GM21786 (cell line): ENCODE measurements around the gene NTHL1.

ENCODE experiments used
- ATAC-seq: cut with Tn5 transposase; IDR thresholded peaks from one replicate; pipeline ENCODE4 v1.9.1; 2021; ENCODE audit not compliant: unreplicated experiment

The NTHL1 gene

DNA sequence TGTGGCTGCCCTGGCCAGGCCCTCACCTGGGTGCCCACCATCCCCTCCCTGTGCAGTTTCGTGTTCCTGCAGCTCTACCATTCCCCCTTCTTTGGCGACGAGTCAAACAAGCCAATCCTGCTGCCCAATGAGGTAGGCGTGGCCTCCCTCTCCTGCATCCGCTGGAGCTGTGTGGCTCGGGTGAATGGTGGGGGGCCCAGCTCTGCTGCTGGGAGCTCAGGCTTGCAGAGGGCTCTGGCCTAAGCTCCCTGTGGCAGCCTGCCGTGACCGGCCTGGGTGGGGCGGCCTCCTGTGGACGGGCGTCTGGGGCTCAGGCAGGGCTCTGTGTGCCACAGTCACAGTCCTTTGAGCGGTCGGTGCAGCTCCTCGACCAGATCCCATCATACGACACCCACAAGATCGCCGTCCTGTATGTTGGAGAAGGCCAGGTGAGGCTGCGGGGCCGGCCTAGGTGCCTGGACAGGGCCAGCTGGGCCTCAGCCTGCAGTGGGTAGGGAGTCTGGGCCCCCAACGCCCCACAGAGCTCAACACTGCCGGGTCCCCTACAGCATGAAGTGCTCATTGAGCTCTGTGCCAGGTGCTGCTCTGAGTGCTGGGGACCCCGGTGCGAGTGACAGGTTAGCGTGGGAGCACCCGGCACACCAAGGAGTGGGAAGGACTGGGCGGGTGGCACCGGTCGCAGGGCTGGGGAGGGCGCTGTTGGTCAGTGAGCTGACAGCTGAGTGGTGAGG is 37.4 kb upstream of the NTHL1 start:
- ATAC-seq, result no peak

DNA sequence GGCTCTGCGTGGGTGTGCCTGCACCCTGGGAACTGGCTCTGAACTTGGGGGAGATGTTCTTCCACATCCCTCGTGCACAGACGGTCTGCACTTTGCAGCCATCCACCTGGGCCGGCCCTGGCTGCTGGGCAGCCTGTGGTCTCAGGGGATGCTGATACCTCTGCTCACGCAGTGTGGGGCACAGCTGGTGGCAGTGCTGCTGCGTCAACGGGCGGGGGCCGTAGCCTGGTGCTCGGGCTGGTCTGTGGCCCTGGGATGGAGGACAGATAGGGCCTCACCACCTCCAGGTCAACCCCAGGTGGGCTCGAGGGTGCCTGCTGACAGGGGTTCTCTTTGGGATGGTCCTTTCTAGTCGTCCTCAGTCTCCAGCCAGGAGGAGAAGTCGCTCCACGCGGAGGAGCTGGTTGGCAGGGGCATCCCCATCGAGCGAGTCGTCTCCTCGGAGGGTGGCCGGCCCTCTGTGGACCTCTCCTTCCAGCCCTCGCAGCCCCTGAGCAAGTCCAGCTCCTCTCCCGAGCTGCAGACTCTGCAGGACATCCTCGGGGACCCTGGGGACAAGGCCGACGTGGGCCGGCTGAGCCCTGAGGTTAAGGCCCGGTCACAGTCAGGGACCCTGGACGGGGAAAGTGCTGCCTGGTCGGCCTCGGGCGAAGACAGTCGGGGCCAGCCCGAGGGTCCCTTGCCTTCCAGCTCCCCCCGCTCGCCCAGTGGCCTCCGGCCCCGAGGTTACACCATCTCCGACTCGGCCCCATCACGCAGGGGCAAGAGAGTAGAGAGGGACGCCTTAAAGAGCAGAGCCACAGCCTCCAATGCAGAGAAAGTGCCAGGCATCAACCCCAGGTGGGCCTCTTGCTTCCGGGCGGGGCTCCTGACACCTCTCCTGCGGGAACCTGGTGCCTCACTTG is 36.5 kb upstream of the NTHL1 start:
- no peak for ATAC-seq

DNA sequence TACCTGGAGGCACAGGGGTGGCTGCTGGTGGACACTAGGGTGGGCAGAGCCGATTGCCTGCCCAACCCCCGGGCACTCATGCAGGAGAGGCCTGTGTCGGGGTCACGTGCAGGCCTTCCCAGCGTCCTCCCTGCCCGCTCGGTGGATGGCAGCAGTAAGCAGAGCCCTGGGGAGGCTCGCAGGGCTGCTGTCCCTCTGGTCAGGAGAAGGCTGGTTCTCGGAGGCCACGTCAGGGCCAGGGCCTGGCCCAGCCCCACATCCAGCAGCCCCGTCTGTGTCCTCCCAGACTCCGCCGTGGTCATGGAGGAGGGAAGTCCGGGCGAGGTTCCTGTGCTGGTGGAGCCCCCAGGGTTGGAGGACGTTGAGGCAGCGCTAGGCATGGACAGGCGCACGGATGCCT is 35.8 kb upstream of the NTHL1 start:
- no peak for ATAC-seq

DNA sequence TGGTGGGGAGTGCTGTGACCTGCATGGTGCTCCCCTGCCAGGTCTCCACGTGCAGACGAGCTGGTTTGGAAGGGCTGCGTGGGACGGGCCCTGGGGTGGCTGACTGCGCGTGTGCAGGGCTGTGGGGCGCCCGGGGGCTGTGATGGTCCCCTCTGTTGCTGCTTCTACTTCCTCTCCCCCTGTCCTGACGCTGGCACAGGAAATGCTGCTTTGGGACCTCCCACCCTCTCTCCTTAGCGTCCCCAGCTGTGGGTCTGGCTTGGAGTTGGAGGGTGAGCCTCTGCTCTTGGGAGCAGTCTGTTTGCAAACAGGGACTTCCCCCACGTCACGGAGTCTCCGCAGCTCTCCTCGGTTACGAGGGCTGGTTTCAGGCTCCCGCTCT is 35.3 kb upstream of the NTHL1 start:
- ATAC-seq, result no peak

DNA sequence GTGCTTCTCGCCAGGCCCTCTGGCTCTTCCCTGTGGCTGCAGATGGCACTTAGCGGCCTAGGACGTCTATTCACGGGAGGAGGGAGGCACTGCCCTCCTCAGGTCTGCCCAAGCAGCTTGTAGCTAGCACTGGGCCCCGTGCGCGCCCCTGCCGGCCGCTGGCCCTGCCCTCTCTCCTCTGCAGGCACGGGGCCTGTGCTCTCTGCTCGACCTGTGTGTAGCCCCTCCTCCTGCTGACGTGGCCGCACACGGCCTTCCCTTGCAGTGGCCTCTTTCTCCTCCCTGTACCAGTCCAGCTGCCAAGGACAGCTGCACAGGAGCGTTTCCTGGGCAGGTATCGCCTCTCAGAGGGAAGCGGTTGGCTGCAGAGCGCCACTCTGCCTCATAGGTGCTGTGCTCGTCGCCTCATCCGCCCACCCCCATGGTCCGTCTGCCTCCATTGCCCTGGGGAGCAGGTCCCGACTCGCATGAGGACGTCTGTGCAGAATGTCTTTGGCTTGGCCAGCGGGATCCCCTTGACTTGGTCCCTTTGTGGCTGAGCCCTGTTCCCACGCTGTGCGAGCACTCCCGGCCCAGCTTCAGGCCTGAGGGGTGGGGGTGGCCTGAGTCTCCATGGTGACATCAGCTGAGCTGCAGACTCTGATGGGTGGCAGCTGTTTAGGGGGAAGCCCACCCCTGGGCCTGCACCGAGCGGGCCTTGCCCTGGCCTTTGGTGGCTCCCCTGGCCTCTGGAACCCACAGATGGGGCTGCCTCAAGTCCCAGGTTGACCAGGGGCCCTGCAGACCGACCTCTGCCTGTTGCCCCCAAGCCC is 34.7 kb upstream of the NTHL1 start:
- no peak for ATAC-seq

DNA sequence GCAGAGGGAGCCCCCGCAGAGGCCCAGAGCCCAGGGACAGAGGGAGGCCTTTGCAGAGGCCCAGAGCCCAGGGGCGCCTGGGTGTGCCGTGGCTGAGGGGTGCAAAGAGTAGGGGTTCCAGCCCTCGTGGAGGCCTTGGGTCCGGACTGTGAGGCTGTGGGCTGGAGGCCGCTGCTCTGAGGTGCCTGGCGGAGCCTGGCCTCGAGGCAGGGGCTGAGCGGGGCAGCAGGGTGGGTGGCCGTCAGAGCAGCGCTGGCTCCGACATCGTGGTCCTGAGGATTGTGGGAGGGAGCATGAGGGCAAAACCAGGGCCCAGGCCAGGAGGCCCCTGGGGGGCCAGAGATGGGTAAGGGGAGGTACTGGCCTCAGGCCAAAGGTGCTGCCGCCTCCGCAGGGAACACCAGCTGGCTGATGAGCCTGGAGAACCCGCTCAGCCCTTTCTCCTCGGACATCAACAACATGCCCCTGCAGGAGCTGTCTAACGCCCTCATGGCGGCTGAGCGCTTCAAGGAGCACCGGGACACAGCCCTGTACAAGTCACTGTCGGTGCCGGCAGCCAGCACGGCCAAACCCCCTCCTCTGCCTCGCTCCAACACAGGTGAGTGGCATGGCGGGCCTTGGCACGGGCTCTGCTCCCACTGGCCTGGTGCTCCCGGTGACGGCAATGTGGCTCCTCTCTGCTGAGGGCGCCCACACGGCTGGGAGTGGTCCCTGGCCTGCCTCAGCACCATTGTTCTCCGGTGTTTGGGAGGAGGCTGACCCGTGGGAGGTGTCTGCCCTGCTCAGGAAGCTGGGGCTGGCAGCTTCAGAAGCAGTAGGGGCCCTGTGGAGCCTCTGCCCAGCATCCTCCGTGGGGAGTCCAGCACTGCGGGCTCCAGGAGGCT is 33.8 kb upstream of the NTHL1 start:
- no peak for ATAC-seq

DNA sequence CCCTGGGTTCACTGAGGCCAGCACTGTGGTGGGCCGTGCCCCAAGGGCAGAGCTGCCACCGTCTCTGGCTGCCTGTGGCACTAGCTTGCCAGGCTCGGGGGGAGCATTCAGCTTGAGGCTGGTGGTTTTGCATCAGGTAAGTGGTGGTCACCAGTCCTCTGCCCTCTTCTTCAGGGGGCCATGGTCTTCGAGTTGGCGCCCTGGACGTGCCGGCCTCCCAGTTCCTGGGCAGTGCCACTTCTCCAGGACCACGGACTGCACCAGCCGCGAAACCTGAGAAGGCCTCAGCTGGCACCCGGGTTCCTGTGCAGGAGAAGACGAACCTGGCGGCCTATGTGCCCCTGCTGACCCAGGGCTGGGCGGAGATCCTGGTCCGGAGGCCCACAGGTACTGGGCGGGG is 32.4 kb upstream of the NTHL1 start:
- ATAC-seq, result no peak

DNA sequence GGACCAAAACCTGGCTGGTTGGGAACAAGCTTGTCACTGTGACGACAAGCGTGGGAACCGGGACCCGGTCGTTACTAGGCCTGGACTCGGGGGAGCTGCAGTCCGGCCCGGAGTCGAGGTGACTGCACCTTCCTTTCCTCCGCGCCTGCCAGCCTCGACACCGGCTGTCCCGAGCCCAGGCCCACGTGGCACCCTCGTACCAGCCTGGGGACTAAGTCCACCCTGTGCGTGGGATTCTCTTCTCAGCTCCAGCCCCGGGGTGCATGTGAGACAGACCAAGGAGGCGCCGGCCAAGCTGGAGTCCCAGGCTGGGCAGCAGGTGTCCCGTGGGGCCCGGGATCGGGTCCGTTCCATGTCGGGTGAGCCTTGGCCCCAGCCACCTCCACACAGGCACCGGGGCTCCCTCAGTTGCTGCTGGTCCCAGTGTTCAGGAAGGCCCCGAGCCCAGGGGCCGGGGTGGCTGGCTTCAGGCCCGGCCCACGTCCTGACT is 31.7 kb upstream of the NTHL1 start:
- no peak for ATAC-seq

DNA sequence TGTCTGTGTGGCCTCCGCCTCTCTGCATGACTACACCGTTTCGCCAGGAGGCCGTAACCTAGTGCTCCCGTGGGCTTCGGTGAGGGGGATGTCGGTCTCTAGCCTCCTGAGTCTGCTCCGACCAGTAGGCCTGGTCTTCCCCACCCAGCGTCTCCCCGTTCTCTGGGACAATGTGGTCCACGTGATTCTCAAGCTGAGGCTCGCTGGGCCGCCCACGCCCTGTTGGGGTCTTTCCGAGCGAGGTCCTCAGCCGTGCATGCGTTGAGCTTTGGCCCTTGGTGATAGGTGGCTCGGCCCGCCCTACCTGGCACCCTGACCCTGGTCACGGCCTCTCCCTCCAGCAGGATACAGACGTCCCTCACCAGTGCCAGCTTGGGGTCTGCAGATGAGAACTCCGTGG is 31.1 kb upstream of the NTHL1 start:
- ATAC-seq, result no peak

DNA sequence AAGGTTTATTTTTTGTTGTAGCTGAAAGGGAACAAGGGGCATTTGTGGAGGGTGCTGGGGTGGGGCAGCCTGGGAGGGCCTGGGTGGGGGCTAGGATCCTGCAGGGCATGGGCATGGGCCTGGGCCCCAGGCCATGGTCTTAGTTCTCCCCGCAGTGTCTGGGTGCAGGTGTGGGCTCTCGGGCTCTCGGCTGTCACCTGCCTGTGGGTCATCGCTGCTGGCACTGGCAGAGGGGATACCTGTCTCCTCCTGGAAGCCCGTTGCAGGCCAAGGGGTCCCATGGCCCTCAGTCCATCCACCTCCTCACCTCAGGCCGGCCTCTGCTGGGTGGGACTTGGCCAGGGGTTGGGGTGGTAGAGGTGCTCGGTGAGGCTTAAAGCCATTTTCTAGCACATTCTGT is 30.5 kb upstream of the NTHL1 start:
- ATAC-seq, result no peak

DNA sequence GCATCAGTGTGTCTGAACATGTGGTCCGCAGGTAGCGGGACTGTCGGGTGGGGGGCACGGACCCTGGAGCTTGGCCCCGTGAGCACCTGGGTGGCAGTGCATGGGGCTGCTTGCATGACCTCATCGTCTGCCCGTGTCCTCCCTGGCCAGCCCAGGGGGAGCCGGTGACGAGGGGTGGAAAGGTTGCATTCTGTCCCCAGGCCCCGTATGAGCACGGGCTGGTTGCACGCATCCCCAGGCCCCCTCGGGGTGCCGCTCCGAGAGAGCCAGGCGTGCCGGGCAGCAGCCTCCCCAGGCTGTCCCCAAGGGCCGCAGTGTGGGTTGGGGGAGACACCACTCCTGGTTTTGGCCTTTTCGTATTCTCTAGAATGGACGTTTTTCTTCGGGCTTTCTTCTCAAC is 30.1 kb upstream of the NTHL1 start:
- ATAC-seq, result no peak

DNA sequence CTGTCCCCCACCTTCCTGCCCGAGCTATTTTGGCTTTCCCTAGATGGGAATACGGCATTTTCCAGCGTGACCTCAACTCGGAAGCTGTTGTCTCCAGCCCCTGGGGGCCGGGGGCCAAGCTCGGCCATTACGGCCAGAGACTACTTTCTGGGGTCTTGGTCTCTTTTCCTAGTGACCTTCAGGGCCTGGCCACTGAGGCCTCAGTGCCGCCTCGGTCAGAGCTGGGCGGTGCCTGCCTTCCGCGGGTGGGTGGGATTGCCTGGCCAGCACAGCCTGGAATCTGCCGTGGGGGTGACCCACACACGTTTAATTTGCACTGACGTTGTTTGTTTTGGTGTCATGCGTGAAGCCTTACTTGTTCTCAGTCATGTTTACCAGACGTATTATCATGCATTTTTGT is 29.4 kb upstream of the NTHL1 start:
- no peak for ATAC-seq

DNA sequence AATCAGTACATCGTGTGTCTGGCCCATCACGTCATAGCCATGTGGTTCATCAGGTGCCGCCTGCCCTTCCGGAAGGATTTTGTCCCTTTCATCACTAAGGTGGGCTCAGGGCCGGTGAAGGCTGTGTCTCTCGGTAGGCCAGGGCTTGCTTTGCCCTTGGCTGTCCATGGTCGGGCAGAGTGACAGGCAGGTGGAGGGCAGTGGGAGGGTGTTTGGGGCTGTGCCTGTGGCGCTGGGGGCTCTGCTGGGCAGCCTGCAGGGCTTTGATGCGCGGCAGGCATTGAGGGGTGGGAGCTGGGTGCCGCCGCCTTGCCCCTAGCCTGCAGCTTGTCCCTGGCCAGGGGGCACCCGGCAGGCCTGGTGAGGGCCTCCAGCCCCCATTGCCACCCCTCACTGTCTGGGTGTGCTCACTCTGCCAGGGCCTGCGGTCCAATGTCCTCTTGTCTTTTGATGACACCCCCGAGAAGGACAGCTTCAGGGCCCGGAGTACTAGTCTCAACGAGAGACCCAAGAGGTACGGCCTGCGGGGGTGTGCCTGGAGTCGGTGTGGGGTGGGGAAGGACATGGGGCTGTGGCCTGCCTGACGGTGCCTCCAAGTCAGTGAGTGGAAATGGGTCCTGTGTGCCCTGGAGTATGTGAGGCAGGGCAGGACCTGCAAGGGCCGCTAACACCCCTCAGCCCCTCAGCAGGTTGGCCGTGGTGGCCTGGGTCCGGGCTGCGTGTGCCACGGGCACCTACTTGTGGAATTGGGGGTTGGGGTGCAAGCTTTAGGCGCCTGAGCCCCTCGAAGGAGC is 28.6 kb upstream of the NTHL1 start:
- ATAC-seq, result no peak

DNA sequence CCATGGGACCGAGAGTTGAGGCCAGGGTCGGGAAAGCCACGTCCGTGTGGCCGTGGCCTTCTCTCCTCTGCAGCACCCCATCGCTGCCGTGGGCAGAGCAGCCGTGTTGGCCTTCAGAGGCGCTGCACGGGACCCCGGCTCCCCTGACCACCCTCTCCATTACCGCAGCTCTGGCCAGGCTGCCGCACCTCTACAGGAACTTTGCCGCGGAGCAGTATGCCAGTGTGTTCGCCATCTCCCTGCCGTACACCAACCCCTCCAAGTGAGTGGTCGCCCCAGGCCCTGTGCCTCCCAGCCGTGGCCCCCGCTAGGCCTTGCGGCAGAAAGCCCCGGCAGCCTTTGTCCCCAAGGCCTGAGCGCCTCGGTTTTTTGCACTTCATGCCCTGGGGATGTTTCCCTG is 28.0 kb upstream of the NTHL1 start:
- ATAC-seq, result no peak

DNA sequence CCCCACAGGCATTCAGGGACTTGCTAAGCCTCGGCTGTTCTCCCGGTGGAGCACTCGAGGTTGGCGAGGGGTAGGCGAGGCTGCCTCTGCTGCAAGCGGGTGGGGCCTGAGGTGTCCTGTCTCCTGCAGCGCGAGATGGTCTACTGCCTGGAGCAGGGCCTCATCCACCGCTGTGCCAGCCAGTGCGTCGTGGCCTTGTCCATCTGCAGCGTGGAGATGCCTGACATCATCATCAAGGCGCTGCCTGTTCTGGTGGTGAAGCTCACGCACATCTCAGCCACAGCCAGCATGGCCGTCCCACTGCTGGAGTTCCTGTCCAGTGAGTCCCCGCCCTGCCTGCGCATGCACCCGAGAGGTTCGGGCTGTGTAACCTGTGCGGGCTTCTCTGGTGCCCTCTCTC is 26.4 kb upstream of the NTHL1 start:
- ATAC-seq, result no peak

DNA sequence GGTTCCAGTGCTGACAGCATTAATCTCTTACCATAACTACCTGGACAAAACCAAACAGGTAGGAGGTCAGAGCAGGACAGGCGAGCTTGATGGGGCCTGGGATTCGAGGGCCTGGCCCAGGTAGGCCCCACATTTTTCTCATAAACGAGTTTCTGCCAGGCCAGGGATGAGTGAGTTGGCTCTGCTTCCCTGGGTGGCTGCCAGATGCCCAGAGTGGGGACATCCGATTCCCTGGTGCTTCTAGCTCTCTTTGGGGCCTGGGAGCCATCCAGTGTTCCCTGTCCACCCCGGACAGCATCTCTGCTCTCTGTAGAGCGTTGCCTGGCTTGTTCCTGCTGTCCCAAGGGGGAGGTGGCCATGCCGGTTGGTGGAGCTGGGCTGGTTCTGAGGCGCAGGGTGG is 25.3 kb upstream of the NTHL1 start:
- ATAC-seq, result no peak

DNA sequence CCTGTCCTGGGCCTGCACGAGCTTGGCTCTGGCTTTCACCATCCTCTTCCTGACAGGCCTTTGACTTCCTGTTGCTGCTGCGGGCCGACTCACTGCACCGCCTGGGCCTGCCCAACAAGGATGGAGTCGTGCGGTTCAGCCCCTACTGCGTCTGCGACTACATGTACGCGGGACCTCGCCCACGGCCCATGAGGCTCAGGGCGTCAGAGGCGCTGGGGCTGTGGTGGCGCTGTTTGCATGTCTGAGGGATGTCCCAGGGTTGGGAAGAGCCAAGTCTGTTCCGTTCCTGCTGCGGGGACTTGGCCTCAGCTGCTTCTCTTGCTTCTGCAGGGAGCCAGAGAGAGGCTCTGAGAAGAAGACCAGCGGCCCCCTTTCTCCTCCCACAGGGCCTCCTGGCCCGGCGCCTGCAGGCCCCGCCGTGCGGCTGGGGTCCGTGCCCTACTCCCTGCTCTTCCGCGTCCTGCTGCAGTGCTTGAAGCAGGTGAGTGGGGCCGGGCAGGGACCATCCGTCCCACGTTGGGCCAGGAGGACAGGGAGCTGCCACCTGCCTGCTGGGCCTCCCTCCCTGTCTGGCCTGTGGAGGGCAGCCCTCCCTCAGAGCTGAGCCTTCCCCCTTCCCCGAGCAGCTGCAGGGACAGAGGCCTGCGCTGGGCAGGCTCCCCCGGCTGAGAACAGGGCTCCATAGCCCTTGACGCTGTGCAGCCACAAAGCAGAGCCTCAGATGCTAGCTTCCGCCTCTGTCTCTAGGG is 24.0 kb upstream of the NTHL1 start:
- no peak for ATAC-seq

DNA sequence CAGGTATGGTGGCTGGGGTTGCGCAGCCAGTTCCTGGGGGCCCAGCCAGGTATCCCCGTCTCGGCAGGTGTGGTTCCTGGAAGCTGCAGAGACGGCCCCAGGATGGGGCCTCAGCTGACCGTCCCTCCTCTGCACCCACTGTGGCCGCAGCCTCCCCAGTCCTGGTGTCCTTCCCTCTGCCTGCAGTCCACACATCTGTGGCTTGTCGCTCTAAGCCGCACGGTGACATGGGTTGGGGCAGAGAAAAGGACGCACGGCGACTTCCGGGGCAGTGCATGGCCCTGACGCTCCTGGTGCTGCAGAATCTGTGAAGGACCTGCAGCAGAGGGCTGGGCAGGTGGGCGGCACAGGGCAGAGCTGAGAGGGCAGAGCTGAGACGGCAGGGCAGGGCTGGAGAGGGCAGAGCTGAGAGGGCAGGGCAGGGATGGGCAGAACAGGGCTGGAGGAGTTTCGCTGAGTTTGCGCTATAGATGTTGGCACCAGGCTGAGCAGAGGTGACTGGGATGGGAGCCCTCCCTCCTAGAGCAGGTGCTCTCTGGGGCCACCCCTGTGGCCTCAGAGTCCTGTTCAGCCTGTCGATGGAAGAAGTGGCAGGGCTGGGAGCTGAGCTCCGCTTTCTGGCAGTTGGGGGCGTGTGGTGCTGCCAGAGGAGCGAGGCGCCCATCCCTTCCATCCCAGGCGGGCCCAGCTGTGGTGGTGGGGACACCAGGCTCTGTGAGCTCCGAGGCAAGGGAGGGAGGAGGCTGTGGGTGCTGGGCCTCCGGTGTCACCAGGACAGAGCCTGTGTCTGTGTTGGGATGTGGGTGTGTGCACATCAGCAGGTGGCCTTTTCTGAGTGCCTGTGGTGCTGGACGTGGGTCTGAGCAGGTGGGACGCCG is 23.2 kb upstream of the NTHL1 start:
- ATAC-seq, result no peak
